Measurements from ENCODE around the gene C19orf53.

C19orf53 gene

DNA sequence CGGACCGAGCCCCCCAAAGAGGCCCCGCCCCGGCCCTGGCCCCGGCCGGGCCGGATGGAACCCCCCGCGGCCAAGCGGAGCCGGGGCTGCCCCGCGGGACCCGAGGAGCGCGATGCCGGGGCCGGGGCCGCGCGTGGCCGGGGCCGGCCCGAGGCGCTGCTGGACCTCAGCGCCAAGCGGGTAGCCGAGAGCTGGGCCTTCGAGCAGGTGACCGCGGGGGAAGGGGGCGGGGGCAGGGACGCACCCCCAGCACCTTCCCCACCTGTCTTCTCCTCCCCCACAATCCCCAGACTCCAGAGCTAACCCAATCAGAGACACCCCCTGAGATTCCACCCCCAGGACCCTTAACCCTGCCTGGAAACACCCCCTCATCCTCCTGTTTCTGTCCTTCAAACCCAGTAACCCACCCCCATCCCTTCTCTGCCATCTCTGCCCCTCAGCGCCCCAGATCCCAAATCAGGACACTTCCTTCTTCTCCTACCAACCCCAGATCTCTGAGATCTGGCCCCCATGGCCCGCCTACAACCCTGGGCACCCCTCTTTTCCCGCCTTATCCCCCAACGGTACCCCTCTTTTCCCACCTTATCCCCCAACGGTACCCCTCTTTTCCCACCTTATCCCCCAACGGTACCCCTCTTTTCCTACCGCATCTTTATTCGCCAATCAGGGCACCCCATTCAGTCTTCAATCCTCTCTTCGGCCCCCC lies 21.5 kb downstream of the C19orf53 start:
- DNase-seq (ENCODE audit: low read depth in 2 of 2) = no peak

GRCh38 chr19:13796301-13797057 lies 22.2 kb downstream of the C19orf53 start:
- DNase-seq (ENCODE audit: low read depth in 2 of 2) = no peak

GRCh38 chr19:13797058-13797440 lies 22.8 kb downstream of the C19orf53 start:
- DNase-seq (ENCODE audit: low read depth in 2 of 2) = no peak

DNA sequence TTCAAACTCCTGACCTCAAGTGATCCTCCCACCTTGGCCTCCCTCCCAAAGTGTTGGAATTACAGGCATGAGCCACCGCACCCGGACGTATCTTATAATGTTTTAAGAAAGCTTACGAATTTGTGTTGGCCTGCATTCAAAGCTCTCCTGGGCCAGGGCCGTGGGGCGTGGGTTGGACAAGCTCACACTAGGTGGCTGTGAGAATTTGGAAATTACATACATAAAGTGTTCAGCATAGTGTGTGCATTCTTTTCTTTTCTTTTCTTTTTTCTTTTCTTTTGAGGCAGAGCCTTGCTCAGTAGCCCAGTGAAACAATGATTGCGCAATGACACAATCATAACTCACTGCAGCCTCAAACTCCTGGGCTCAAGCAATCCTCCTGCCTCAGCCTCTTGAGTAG lies 23.6 kb downstream of the C19orf53 start:
- no peak for DNase-seq (ENCODE audit: low read depth in 2 of 2)

DNA sequence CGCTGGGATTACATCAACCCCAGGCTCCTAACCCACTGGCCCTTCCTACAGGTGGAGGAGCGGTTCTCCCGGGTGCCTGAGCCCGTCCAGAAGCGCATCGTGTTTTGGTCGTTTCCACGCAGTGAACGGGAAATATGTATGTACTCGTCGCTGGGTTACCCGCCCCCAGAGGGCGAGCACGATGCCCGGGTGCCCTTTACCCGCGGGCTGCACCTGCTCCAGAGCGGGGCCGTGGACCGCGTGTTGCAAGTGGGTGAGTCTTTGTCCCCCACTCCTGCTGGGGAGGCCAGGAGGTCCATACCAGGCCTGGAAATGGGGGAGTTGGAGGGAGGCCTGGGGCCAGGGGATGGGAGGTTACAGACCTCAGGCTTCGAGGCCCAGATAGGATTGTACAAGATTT lies 25.4 kb downstream of the C19orf53 start:
- no peak for DNase-seq (ENCODE audit: low read depth in 2 of 2)

DNA sequence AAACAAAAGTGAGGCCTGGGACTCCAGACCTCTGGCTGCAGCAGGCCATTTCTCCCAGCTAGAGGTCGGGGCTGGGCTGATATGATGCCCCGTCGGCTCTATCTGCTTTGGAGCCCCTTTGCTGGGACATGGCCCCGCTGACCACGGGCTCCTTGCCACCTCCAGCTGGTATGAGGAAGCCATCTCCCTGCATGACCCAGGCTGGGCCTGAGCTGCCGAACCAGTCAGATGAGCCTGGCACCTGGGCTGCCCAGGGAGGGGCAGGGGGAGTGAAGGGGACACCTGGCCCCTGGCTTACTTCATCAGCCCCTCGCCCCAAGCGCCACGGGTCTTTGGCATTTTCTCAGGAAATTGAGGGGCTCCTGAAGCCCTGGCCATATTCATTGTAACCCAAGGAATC lies 28.8 kb downstream of the C19orf53 start:
- DNase-seq (ENCODE audit: low read depth in 2 of 2) = no peak

- DNase-seq (ENCODE audit: low read depth in 2 of 2) = no peak
Observed at GRCh38 chr19:13804830-13805683, 30.8 kb downstream of the C19orf53 start.

GRCh38 chr19:13806728-13807127 lies 32.5 kb downstream of the C19orf53 start:
- DNase-seq (ENCODE audit: low read depth in 2 of 2) = no peak

GRCh38 chr19:13807421-13808021 lies 33.3 kb downstream of the C19orf53 start:
- no peak for DNase-seq (ENCODE audit: low read depth in 2 of 2)

GRCh38 chr19:13808856-13809255 lies 34.6 kb downstream of the C19orf53 start:
- no peak for DNase-seq (ENCODE audit: low read depth in 2 of 2)

DNA sequence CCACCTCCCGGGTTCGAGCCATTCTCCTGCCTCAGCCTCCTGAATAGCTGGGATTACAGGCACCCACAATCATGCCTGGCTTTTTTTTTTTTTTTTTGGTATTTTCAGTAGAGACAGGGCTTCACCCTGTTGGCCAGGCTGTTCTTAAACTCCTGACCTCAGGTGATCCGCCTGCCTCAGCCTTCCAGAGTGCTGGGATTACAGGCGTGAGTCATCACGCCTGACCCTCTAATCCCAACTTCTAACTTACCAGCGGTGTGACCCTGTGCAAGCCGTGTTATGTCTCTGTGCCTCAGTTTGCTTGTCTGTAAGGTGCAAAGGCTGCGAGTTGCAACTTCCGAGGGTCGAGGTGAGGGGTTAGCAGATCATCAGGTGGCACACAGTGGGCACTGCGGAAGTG lies 38.3 kb downstream of the C19orf53 start:
- DNase-seq (ENCODE audit: low read depth in 2 of 2) = no peak

DNA sequence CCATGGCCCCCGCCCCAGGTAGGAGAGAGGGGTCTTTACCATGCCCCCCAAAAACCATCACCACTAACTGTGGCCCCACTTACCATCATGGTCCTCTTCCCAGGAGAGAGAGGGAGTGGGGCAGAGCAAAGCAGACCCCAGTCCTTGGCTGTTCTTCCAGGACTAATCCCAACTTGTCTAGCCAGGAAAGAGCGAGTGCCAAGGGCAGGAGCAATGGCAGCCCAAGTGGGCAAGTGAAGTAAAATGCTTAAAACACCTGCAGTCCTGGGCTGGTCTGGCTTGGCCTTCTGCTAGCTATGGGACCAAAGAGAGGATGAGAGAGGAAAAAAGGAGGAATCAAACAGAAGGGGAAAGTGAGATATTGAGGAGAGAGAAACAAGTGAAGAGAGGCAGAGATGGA lies 38.9 kb downstream of the C19orf53 start:
- DNase-seq (ENCODE audit: low read depth in 2 of 2) = no peak

DNA sequence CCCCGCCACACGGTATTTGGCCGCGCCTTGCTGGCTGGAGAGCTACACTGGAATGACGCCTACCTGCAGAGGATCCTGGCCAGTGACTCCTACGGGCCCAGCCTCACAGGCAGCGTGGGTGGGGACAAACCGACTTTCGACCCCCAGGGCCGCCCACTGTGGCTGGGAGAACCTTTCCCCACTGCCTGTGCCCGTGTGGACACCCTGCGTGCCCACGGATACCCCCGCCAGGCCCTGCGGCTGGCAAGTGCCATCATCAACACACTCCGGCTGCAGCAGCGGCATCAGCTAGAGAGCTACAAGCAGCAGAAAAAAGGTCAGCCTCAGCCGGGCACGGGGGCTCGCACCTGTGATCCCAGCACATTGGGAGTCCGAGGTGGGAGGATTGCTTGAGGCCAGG lies 40.3 kb downstream of the C19orf53 start:
- no peak for DNase-seq (ENCODE audit: low read depth in 2 of 2)

GRCh38 chr19:13817018-13817614 lies 42.9 kb downstream of the C19orf53 start:
- DNase-seq (ENCODE audit: low read depth in 2 of 2) = no peak

- no peak for DNase-seq (ENCODE audit: low read depth in 2 of 2)
Observed at GRCh38 chr19:13817615-13818371, 43.5 kb downstream of the C19orf53 start.

DNA sequence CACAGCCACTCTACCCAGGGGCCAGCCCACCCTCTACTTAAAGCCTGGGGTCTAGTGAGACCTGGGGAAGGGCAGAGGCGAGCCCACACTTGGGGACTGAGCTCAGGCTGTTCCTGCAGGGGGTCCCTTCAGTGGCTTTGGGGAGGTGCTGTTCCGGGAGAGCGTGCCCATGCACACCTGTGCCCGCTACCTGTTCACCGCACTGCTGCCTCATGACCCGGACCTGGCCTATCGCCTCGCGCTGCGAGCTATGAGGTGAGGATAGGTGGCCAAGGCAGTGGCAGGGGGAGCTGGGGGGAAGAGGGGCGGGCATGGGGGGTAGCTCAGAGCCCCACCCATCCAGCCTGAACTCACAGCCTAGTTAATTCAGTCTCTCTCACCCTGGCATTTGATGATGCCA lies 45.0 kb downstream of the C19orf53 start:
- no peak for DNase-seq (ENCODE audit: low read depth in 2 of 2)

DNA sequence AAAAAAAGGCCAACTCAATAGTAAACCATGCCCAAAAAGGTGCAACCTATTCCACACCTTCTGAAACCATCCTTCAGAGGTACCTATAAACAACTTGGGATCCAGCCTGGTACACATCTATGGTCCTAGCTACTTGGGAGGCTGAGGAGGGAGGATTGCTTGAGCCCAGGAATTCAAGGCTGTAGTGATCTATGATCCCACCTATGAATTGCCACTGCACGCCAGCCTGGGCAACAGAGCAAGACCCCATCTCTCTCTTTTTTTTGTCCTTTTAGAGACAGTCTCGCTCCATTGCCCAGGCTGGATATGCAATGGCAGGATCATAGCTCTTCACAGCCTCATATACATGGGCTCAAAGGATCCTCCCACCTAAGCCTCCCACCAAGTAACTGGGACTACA lies 47.0 kb downstream of the C19orf53 start:
- no peak for DNase-seq (ENCODE audit: low read depth in 2 of 2)

DNA sequence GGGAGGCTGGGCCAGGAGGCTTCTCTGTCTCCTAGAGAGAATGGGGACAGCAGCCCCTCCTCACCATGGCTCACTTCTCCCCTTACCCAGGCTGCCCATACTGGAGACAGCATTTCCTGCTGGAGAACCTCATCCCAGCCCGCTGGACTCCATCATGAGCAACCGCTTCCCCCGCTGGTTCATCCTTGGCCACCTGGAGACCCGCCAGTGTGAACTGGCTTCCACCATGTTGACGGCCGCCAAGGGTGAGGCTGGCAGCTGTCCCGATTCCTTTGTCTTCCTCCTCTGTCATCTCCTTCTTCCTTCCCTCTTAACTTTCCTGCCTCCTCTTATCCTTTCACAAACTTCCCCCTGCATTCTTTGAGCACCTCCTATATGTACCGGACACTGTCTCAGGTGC lies 49.0 kb downstream of the C19orf53 start:
- no peak for DNase-seq (ENCODE audit: low read depth in 2 of 2)

DNA sequence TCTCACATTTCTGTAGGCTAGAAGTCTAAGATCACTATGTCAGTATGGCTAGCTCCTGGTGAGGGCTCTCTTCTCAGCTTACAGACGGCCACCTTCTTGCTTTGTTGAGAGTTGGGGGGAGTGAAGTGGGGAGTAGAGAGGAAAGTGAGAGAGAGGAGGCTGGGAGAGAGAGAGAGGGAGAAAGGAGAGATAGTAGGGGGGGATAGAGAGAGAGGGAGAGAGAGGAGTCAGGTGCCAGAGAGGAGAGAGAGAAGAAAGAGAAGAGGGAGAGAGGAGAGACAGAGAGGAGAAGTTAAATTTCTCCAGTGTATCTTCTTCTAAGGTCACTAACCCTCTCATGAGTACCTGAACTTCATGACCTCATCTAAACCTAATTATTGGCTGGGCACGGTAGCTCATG lies 49.6 kb downstream of the C19orf53 start:
- no peak for DNase-seq (ENCODE audit: low read depth in 2 of 2)

GRCh38 chr19:13824703-13825102 lies 50.4 kb downstream of the C19orf53 start:
- no peak for DNase-seq (ENCODE audit: low read depth in 2 of 2)
